ENCODE measurements around the gene CDC37. TPM values are rescaled to one million over a fixed set of nuclear protein-coding genes. Genes with fewer than 3 reads are reported as not detected.

Gene CDC37
- total RNA-seq, 1 donor from 2014 or later, result 142 TPM

DNA sequence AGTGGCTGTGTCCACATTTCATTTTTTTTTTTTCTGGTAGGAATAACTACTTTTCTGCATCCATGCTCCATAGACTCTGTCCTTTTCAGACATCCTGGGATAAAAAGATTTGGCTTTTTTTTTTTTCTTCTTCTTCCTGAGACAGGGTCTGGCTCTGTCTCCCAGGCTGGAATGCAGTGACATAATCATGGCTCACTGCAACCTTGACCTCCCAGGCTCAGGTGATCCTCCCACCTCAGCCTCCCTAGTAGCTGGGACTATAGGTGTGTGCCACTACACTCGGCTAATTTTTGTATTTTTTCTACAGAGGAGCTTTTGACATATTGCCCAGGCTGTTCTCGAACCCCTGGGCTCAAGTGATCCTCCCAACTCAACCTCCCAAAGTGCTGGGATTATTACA is 59.8 kb downstream of the CDC37 start:
- H4K20me1 ChIP-seq (ENCODE audit: low read depth), result no peaks in the 10 kb centered on the region
- no peaks in the 10 kb centered on the region for H3K36me3 Mint-ChIP-seq
- H3K9ac ChIP-seq, result no peak overlapping the region
- H3K4me3 ChIP-seq, result no peak overlapping the region
- no peaks in the 10 kb centered on the region for H3K4me1 Mint-ChIP-seq
- no peak overlapping the region for H3K27ac Mint-ChIP-seq
- H3K9me3 Mint-ChIP-seq, result no peaks in the 10 kb centered on the region
- H3F3A ChIP-seq (ENCODE audit: low read depth), result no peaks in the 10 kb centered on the region
- DNase-seq (ENCODE audit: low spot score), result no peak
- peaks cover 6% of the 10 kb centered on the region for H3K27me3 Mint-ChIP-seq (ENCODE audit: insufficient read depth, low read depth)
- H3K4me3 Mint-ChIP-seq, result peak overlapping the region; percentile 8
- H3K27me3 ChIP-seq, result no peaks in the 10 kb centered on the region
- H3K9me3 ChIP-seq (ENCODE audit: low read depth), result no peaks in the 10 kb centered on the region
- H2AFZ ChIP-seq (replicated peaks), result no peak overlapping the region
- TF ChIP-seq, protein P1, sequence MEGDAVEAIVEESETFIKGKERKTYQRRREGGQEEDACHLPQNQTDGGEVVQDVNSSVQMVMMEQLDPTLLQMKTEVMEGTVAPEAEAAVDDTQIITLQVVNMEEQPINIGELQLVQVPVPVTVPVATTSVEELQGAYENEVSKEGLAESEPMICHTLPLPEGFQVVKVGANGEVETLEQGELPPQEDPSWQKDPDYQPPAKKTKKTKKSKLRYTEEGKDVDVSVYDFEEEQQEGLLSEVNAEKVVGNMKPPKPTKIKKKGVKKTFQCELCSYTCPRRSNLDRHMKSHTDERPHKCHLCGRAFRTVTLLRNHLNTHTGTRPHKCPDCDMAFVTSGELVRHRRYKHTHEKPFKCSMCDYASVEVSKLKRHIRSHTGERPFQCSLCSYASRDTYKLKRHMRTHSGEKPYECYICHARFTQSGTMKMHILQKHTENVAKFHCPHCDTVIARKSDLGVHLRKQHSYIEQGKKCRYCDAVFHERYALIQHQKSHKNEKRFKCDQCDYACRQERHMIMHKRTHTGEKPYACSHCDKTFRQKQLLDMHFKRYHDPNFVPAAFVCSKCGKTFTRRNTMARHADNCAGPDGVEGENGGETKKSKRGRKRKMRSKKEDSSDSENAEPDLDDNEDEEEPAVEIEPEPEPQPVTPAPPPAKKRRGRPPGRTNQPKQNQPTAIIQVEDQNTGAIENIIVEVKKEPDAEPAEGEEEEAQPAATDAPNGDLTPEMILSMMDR (IDR thresholded peaks at IDR 0.05), result no peak
- TF ChIP-seq EZH2phosphoT487 (IDR thresholded peaks at IDR 0.05), result no peak
- TF ChIP-seq EZH2 (IDR thresholded peaks at IDR 0.05), result no peak
- H3K4me2 ChIP-seq, result no peak overlapping the region
- H3K36me3 ChIP-seq, result no peaks in the 10 kb centered on the region
- no peaks in the 10 kb centered on the region for H3K79me2 ChIP-seq (ENCODE audit: low read depth)
- H3K27ac ChIP-seq, result no peak overlapping the region
- H3K4me1 ChIP-seq, result no peaks in the 10 kb centered on the region

MicroRNAs within 50 kb of the gene (microRNA counts, 767-probe panel; counts per million panel counts)
- 460 counts per million, percentile 90 among the panel's probes with 10 or more counts for microRNA hsa-miR-1181

Small RNAs within 50 kb of the gene (microRNA-seq; reads per million reads assigned to microRNA genes)
- not detected for gene MIR1181

Other genes with a start within 250 kb of the CDC37 start
- 203 and 204 TPM in 2 replicates for gene DNMT1, start 208.6 kb downstream of the CDC37 start, total RNA-seq (ENCODE audit: low replicate concordance)
- gene S1PR2, start 172.2 kb downstream of the CDC37 start, total RNA-seq (ENCODE audit: low replicate concordance), result 8.5 and 18.8 TPM in 2 replicates
- 22.5 and 57.4 TPM in 2 replicates for gene MRPL4, start 151.3 kb downstream of the CDC37 start, total RNA-seq (ENCODE audit: low replicate concordance)
- 0.40 and 0.80 TPM in 2 replicates for gene ICAM1, start 132.4 kb downstream of the CDC37 start, total RNA-seq (ENCODE audit: low replicate concordance)
- gene ICAM4, start 116.6 kb downstream of the CDC37 start, total RNA-seq (ENCODE audit: low replicate concordance), result 0.15 TPM in 1 of 2 replicates, not detected in the other
- 0.46 TPM in 1 of 2 replicates, not detected in the other for gene ICAM5, start 113.6 kb downstream of the CDC37 start, total RNA-seq (ENCODE audit: low replicate concordance)
- 2.4 and 4.6 TPM in 2 replicates for gene ZGLP1, start 93.7 kb downstream of the CDC37 start, total RNA-seq (ENCODE audit: low replicate concordance)
- 7.4 and 11.4 TPM in 2 replicates for gene FDX2, start 87.5 kb downstream of the CDC37 start, total RNA-seq (ENCODE audit: low replicate concordance)
- gene RAVER1, start 70.0 kb downstream of the CDC37 start, total RNA-seq (ENCODE audit: low replicate concordance), result 5.4 and 24.3 TPM in 2 replicates
- 1.3 and 3.5 TPM in 2 replicates for gene ICAM3, start 63.9 kb downstream of the CDC37 start, total RNA-seq (ENCODE audit: low replicate concordance)
- gene TYK2, start 23.0 kb downstream of the CDC37 start, total RNA-seq (ENCODE audit: low replicate concordance), result 20.7 and 44.9 TPM in 2 replicates
- gene PDE4A, start 17.0 kb upstream of the CDC37 start, total RNA-seq (ENCODE audit: low replicate concordance), result 0.37 and 1.5 TPM in 2 replicates
- 25.2 and 41.7 TPM in 2 replicates for gene KEAP1, start 99.8 kb upstream of the CDC37 start, total RNA-seq (ENCODE audit: low replicate concordance)
- gene S1PR5, start 113.9 kb upstream of the CDC37 start, total RNA-seq (ENCODE audit: low replicate concordance), result 0.15 and 1.1 TPM in 2 replicates
- 5.1 and 29.6 TPM in 2 replicates for gene ATG4D, start 140.4 kb upstream of the CDC37 start, total RNA-seq (ENCODE audit: low replicate concordance)
- 16.4 and 27.4 TPM in 2 replicates for gene KRI1, start 162.5 kb upstream of the CDC37 start, total RNA-seq (ENCODE audit: low replicate concordance)
- gene CDKN2D, start 165.4 kb upstream of the CDC37 start, total RNA-seq (ENCODE audit: low replicate concordance), result 3.4 and 4.4 TPM in 2 replicates
- 3.6 and 3.9 TPM in 2 replicates for gene AP1M2, start 183.8 kb upstream of the CDC37 start, total RNA-seq (ENCODE audit: low replicate concordance)
- 45.6 and 81.8 TPM in 2 replicates for gene SLC44A2, start 222.0 kb upstream of the CDC37 start, total RNA-seq (ENCODE audit: low replicate concordance)

Data from neural progenitor cell (in vitro differentiated cells).